Right cardiac atrium (tissue), 5 donors: ENCODE data around the gene HAPSTR1. TPM values are rescaled to one million over a fixed set of nuclear protein-coding genes. Genes with fewer than 3 reads are reported as not detected.
A peak's percentile ranks its signal among the peaks of the same experiment; 100 is the strongest.

Experiments
- ATAC-seq, 2 donors: fragments of 200-7000 bp; cut with Tn5 transposase; one replicate each; pipeline versions ENCODE4 v1.8.0 to v1.9.1; 2020; ENCODE audit warnings: moderate library complexity in 2 of 2, mild to moderate bottlenecking in 1 of 2
- DNase-seq, 3 donors: peaks; one replicate each; pipeline ENCODE4 v3.0.0-alpha.2; 2020
- H3K27ac ChIP-seq: one replicate; pipeline ENCODE4 v1.5.1; 2013; ENCODE audit warnings: mild to moderate bottlenecking, low read length, control low read depth, moderate library complexity
- H3K27me3 ChIP-seq: one replicate; pipeline ENCODE4 v1.6.1; 2013; ENCODE audit not compliant: control insufficient read depth, insufficient read depth
- H3K4me1 ChIP-seq: one replicate; pipeline ENCODE4 v1.6.1; 2013; ENCODE audit warnings: low read length; ENCODE audit not compliant: control insufficient read depth, insufficient read depth
- H3K4me3 ChIP-seq: one replicate; pipeline ENCODE4 v1.5.1; 2013; ENCODE audit warnings: low read length, control low read depth
- H3K9me3 ChIP-seq: one replicate; pipeline ENCODE4 v1.6.1; 2013; ENCODE audit warnings: low read length; ENCODE audit not compliant: control insufficient read depth
- WGBS: extraction: QIAGEN DNeasy Blood & Tissue Kit; methylation state at CpG from one replicate; pipeline ENCODE4 v1.1.7; 2013; 5-methylcytosine and 5-hydroxymethylcytosine counted together
- intact Hi-C, 4 donors: fragments of 100-400 bp; cut with DNase I; formaldehyde crosslinking; loops; one replicate each; pipeline versions ENCODE4 v1.11.0 to v1.14.0; 2022 to 2023
- polyA plus RNA-seq: library from polyadenylated mRNA; stranded (reverse); fragments of 200-250 nt; gene quantifications from one replicate; pipeline ENCODE4 v1.2.3, GENCODE V29; 2013
- total RNA-seq, 4 donors: library from RNA; stranded (reverse); fragmentation: NEBNext Ultra II Directional; extraction: Animal tissue kit (Norgen Biotek cat#: 25700); gene quantifications; one replicate each; pipeline ENCODE4 v1.2.1, GENCODE V29; 2021
- donor health status: healthy with polysubstance abuse.
- donor health status: DM: no; HTN: yes; CAD: no.
- donor health status: DM: no; HTN: no; CAD: no.
- donor health status: DM: no; HTN: yes; CAD: no; lungs with severe emphysema.
- donor health status: DM: yes; HTN: yes; CAD: no.

Gene HAPSTR1
- total and polyA plus RNA-seq, 5 donors, result 14.4 to 50.9 (median 44.7) TPM

DNA sequence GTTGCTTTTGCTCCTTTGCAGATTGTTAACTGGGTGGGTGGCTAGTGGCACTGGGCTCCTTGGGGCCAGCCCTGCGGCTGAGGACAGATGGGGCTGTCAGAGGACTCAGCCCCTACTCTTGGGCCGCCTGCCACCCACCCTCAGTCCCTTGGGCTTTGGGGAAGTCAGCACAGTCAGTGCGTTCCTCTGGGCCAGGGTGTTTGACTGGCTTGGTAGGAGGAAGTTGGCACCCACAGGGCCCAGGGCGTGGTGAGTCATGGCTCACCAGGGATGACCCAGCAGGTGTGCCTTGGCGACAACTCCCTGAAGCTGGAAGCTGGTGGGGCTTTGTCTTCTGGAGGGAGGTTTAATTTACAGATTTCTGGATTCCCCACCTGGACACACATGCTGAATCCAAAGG lies 32.4 kb downstream of the HAPSTR1 start:
- peak; percentile 52 to 76 (median 72) for DNase-seq
- ATAC-seq, result peak; percentile 13 to 48
- H3K4me1 ChIP-seq, result peaks cover 5% of the 10 kb centered on the region
- intact Hi-C loops, result no loop called here
- no peak overlapping the region for H3K4me3 ChIP-seq
- H3K9me3 ChIP-seq, result no peaks in the 10 kb centered on the region
- H3K27ac ChIP-seq, result no peak overlapping the region
- H3K27me3 ChIP-seq, result no peaks in the 10 kb centered on the region
- 69% methylated on average over 5 of the region's 5 CpGs for WGBS

DNA sequence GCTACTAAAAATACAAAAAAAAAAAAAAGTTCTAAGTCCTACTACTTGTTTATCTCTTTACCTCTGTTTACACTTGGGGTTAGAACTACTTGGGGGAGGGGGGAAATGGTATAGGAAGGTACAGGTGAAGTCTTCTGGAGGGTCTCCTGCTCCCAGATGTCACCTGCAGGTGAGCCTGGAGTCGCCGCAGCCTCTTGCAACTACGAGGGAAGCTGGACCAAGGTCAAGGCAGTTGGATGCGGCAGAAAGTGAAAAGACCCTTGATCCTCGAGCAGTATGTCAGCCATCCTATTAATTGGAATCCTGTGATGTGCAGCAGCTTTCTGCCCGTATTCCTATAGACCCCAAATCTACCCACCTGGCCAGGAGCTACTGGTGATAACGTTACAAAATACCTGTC lies 33.0 kb downstream of the HAPSTR1 start:
- intact Hi-C loops, result no loop called here
- Histone ChIP-seq H3K4me1 (peaks cover 5% of the 10 kb centered on the region), H3K27ac (no peak overlapping the region), H3K4me3 (no peak overlapping the region), H3K9me3 (no peaks in the 10 kb centered on the region), H3K27me3 (no peaks in the 10 kb centered on the region)
- no peak for DNase-seq
- ATAC-seq, result no peak
- 92% methylated on average over 7 of the region's 7 CpGs for WGBS

DNA sequence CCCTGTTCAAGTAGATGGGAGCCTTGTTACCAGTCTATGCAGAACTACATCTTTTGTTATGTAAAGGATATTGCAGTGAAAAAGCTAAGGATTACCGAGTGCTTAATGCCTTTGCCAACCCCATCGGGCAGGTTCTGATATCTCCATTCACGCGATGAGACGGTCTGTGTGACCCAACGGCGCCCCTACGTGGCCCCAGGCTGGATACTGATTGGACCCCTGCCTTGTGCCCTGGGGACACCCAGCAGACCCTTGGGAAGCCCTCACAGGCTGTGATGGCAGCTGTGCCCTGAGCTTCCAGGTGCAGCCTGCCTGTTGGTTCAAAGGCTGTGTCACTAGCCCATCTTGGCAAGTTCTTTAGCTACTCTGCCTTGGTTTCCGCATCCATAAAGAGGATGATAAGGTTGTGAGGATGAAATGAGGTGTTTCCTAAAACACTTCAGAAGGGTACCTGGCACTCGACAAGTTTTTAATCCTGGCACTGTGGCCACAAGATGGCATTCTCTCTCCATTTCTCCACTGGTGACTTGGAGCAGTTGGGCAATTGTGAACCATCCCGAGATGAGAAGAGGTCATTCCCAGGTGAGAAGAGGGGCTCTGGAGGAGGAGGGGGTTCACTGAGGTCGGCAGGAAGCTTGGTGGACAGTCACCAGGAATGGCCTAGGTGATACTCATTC lies 33.6 kb downstream of the HAPSTR1 start:
- Histone ChIP-seq H3K4me1 (peaks cover 5% of the 10 kb centered on the region), H3K27ac (no peak overlapping the region), H3K9me3 (no peaks in the 10 kb centered on the region), H3K27me3 (no peaks in the 10 kb centered on the region), H3K4me3 (no peak overlapping the region)
- DNase-seq, result no peak
- ATAC-seq, result no peak
- WGBS, result 69% methylated on average over 12 of the region's 12 CpGs
- intact Hi-C loops, result no loop called here

DNA sequence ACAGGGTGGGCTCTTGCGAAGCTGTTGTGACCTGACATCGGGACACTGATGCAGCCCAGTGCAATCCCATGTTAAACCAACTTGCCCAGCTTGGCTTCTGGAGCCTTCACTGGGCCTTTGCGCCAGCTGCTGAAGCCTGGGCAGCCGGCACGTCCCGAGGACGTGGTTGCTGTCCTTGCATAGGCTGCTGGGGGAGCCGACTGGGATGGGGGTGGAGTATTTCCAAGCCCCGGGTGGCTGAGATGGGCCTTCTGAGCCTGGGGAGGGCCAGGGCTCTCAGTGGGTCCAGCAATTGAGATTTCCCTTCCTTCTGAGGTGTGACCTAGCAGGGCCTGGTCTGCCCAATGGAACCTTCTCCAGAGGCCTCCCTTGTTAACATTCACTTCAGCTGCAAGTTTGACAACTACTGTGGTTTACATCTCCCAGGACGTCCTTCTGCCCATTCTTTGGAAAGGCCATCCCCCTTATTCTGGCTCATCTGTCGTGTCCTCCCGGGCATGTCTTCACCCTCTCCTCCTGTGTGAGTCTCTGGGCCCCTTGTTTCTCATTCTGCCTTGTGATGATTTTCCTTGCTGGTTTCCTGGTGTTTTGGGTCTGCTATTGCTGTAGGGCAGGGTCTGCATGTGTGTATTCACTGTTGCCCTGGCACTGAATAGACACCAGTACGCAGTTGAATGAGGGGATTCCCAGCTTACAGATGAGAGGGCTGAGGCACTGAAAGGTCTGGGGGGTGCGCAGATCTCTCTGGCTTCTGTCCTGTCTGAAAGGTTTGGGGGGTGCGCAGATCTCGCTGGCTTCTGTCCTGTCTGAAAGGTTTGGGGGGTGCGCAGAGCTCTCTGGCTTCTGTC lies 34.4 kb downstream of the HAPSTR1 start:
- intact Hi-C loops, result no loop called here
- H3K27ac ChIP-seq, result no peak overlapping the region
- WGBS, result 80% methylated on average over 17 of the region's 17 CpGs
- no peaks in the 10 kb centered on the region for H3K27me3 ChIP-seq
- H3K4me3 ChIP-seq, result no peak overlapping the region
- ATAC-seq (no peak), DNase-seq (no peak)
- peaks cover 5% of the 10 kb centered on the region for H3K4me1 ChIP-seq
- H3K9me3 ChIP-seq, result no peaks in the 10 kb centered on the region

DNA sequence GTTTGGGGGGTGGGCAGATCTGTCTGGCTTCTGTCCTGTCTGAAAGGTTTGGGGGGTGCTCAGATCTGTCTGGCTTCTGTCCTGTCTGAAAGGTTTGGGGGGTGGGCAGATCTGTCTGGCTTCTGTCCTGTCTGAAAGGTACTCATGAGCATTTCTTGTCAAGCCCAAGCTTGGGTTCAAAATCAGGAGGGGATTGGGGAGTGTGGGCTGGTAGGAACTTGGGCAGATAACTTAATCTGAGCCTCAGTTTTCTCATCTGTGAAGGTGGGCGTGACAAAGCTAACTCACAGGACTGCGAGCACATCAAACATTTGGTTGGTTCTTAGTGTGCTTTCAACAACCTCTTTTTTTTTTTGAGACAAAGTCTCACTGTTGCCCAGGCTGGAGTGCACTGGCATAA lies 35.2 kb downstream of the HAPSTR1 start:
- DNase-seq (no peak), ATAC-seq (no peak)
- Histone ChIP-seq H3K27ac (no peak overlapping the region), H3K9me3 (no peaks in the 10 kb centered on the region), H3K4me3 (no peak overlapping the region), H3K27me3 (no peaks in the 10 kb centered on the region), H3K4me1 (peaks cover 5% of the 10 kb centered on the region)
- 90% methylated on average over 2 of the region's 2 CpGs for WGBS
- intact Hi-C loops, result no loop called here

DNA sequence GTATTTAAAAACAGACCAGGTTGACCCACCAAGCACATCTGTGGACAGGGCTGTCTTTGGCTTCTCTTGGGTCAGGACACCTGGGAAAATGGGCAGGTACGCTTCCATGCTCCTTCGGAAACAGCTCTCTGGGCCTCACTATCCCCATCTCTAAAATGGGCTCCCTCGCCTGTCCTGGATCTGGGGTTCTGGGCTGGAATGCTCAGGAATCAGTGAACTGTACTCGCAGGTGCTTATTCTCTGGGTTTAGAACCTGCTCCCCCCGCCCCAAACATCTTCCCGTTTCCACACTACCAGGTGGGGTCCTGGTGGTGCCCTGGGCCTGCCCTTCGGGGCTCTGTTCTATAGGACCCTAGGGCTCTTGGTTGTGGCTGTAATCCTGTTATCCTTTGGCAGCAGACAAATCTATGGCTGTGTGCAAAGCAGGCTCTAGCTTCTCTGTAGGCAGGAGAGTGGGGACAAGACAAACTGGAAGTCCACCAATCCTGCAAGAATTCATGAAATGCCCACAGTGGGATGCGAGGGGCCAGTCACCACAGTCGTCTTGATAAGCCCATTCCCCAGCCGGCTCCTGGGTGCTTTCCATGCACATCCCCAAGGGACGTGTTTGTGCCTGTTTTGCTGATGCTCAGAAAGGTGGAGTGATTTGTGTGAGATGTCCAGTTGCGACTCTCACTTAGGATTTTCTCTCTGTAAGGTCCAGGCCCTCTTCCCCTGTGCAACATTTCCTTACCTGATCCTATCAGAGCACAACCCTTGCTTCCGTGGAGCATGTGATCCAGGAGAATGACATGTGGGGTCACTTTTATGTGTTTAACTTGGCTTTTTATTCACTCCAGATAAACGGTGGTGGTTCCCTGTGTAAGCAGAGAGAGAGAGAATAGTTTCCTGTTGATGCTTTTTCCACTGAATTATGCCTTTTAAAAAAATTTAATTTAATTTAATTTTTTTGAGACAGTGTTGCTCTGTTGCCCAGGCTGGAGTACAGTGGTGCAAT lies 37.2 kb downstream of the HAPSTR1 start:
- no peak for DNase-seq
- ATAC-seq, result no peak
- Histone ChIP-seq H3K4me3 (no peak overlapping the region), H3K4me1 (peaks cover 4% of the 10 kb centered on the region), H3K9me3 (no peaks in the 10 kb centered on the region), H3K27ac (no peak overlapping the region), H3K27me3 (no peaks in the 10 kb centered on the region)
- intact Hi-C loops, result no loop called here
- 68% methylated on average over 14 of the region's 14 CpGs for WGBS

DNA sequence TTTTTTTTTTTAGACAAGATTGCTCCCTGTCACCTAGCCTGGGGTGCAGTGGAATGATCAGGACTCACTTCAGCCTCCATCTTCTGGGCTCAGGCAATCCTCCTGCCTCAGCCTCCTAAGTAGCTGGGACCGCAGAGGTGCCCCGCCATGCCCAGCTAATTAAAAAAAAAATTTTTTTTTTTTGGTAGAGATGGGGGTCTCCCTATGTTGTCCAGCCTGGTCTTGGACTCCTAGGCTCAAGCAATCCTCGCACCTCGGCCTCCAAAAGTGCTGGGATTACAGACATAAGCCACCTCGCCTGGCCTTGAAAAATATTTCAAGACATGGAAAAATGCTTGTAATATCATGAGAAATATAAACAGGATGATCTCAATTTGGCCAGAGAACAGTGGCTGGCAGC lies 42.9 kb downstream of the HAPSTR1 start:
- H3K27ac ChIP-seq, result no peak overlapping the region
- no peaks in the 10 kb centered on the region for H3K27me3 ChIP-seq
- H3K9me3 ChIP-seq, result no peaks in the 10 kb centered on the region
- H3K4me1 ChIP-seq, result no peaks in the 10 kb centered on the region
- intact Hi-C loops, result no loop called here
- no peak overlapping the region for H3K4me3 ChIP-seq
- DNase-seq (no peak), ATAC-seq (no peak)
- WGBS, result 97% methylated on average over 5 of the region's 5 CpGs

DNA sequence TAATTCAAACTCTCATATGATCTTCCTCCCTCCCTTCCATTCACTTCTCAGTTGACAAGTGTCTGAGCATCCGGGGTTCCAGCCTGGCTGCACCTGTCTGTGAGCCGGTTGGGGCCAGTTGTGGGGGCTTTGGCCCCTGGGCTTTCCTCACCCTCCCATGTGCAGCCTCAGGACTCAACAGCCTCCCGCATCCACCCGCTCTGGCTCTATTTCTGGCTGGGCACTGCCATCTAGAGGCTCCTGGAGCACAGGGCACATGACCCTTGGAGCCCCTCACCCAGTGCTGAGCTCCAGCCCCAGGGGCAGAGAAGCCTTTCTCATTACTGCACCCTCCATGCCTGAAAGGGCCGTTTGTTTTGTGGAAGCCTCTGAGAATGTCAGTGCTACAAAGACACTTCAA lies 43.3 kb downstream of the HAPSTR1 start:
- intact Hi-C loops, result no loop called here
- Histone ChIP-seq H3K27me3 (no peaks in the 10 kb centered on the region), H3K27ac (no peak overlapping the region), H3K4me3 (no peak overlapping the region), H3K4me1 (no peaks in the 10 kb centered on the region), H3K9me3 (no peaks in the 10 kb centered on the region)
- DNase-seq (peak; percentile 31 to 70 (median 69)), ATAC-seq (peak; percentile 64 to 74)
- WGBS, result 29% methylated on average over 5 of the region's 5 CpGs

DNA sequence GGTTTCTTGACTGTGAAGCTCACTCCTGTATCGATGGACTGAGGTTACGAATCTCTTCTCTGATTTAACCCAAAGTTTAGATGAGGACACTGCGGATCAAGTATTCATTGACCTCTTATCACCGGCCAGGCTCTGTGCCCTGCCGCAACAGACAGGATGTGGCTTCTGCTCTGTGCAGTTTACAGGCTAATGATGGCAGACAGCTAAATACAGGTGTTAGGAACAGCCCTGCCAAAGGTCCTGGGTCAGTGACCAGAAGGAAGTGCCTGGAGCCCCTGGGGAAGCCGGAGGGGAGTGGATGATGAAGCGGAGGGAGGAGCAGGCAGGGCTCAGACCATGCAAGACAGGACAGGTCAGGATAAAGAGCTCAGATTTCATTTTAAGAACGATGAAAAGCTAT lies 44.4 kb downstream of the HAPSTR1 start:
- no peaks in the 10 kb centered on the region for H3K4me1 ChIP-seq
- ATAC-seq (no peak), DNase-seq (no peak)
- no peak overlapping the region for H3K4me3 ChIP-seq
- no peak overlapping the region for H3K27ac ChIP-seq
- H3K9me3 ChIP-seq, result no peaks in the 10 kb centered on the region
- no peaks in the 10 kb centered on the region for H3K27me3 ChIP-seq
- intact Hi-C loops, result no loop called here
- WGBS, result 51% methylated on average over 8 of the region's 8 CpGs

DNA sequence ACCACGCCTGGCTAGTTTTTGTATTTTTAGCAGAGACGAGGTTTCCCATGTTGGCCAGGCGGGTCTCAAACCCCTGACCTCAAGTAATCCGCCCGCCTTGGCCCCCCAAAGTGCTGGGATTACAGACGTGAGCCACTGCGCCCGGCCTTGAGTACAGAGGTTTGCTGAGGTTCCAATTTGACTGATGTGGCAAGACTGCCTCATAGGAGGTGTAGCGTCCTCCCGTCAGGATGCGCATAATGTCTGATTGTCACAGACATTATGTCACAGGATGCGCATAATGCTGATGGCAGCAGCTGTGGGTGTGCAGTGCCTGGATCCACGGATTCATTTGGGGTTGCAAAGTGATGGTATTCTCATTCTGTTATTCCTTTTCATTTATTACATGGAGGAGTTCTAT lies 45.2 kb downstream of the HAPSTR1 start:
- no peak for ATAC-seq
- no peaks in the 10 kb centered on the region for H3K9me3 ChIP-seq
- intact Hi-C loops, result no loop called here
- H3K27ac ChIP-seq, result no peak overlapping the region
- H3K27me3 ChIP-seq, result no peaks in the 10 kb centered on the region
- H3K4me1 ChIP-seq, result no peaks in the 10 kb centered on the region
- no peak overlapping the region for H3K4me3 ChIP-seq
- no peak for DNase-seq
- WGBS, result 85% methylated on average over 13 of the region's 13 CpGs
